HEK293T (cell line): Measurements from ENCODE around the gene SCAI.

ENCODE experiments used
- CTCF ChIA-PET: fragments of 350-600 bp; formaldehyde crosslinking; extraction: SDS; loops from one replicate; lab custom pipeline; 2021; ENCODE audit warnings: antibody characterized with exemption, inconsistent platforms; lab: Yijun Ruan, JAX
- POLR2A ChIA-PET: fragments of 350-600 bp; formaldehyde crosslinking; extraction: SDS; loops from one replicate; lab custom pipeline; 2020; ENCODE audit warnings: antibody characterized with exemption, inconsistent platforms; lab: Yijun Ruan, JAX
- DNase-seq: peaks from one replicate; pipeline ENCODE4 v3.0.0; 2012; ENCODE audit warnings: mixed read lengths; ENCODE audit errors: extremely low spot score
- ARNT ChIP-seq: fragments of 450-650 bp; IDR thresholded peaks from 2 replicates; pipeline ENCODE4 v1.6.1; 2017; ENCODE audit warnings: mild to moderate bottlenecking
- BHLHE40 ChIP-seq: fragments of 450-650 bp; IDR thresholded peaks from 2 replicates; pipeline ENCODE4 v1.6.1; 2016; ENCODE audit warnings: mild to moderate bottlenecking, moderate library complexity, borderline replicate concordance
- CTBP1 ChIP-seq: fragments of 450-650 bp; IDR thresholded peaks from 2 replicates; pipeline ENCODE4 v1.6.1; 2016; ENCODE audit warnings: borderline replicate concordance
- ELF4 ChIP-seq: fragments of 450-650 bp; IDR thresholded peaks from 2 replicates; pipeline ENCODE4 v1.6.1; 2017; ENCODE audit warnings: antibody characterized with exemption
- FOXA1 ChIP-seq: fragments of 450-650 bp; IDR thresholded peaks from 2 replicates; pipeline ENCODE4 v1.6.1; 2016; ENCODE audit warnings: mild to moderate bottlenecking
- FOXK2 ChIP-seq: fragments of 450-650 bp; IDR thresholded peaks from 2 replicates; pipeline ENCODE4 v1.6.1; 2016; ENCODE audit warnings: mild to moderate bottlenecking
- FOXM1 ChIP-seq: fragments of 450-650 bp; IDR thresholded peaks from 2 replicates; pipeline ENCODE4 v1.6.1; 2017; ENCODE audit warnings: mild to moderate bottlenecking, borderline replicate concordance
- HDGF ChIP-seq: fragments of 450-650 bp; IDR thresholded peaks from 2 replicates; pipeline ENCODE4 v1.6.1; 2017; ENCODE audit warnings: antibody characterized with exemption, borderline replicate concordance
- L3MBTL2 ChIP-seq: fragments of 450-650 bp; conservative IDR thresholded peaks from 2 replicates; pipeline ENCODE4 v1.6.1; 2016; ENCODE audit warnings: mild to moderate bottlenecking
- LEF1 ChIP-seq: fragments of 450-650 bp; IDR thresholded peaks from 2 replicates; pipeline ENCODE4 v1.6.1; 2017; ENCODE audit warnings: mild to moderate bottlenecking, borderline replicate concordance
- NFRKB ChIP-seq: fragments of 450-650 bp; IDR thresholded peaks from 2 replicates; pipeline ENCODE4 v1.6.1; 2016; ENCODE audit warnings: mild to moderate bottlenecking, moderate library complexity
- PKNOX1 ChIP-seq: fragments of 450-650 bp; IDR thresholded peaks from 2 replicates; pipeline ENCODE4 v1.6.1; 2016
- SP1 ChIP-seq: fragments of 450-650 bp; IDR thresholded peaks from 2 replicates; pipeline ENCODE4 v1.6.1; 2017
- SUZ12 ChIP-seq: fragments of 450-650 bp; IDR thresholded peaks from 2 replicates; pipeline ENCODE4 v1.6.1; 2016; ENCODE audit warnings: mild to moderate bottlenecking
- TARDBP ChIP-seq: fragments of 450-650 bp; IDR thresholded peaks from 2 replicates; pipeline ENCODE4 v1.6.1; 2016
- ZNF384 ChIP-seq: fragments of 450-650 bp; IDR thresholded peaks from 2 replicates; pipeline ENCODE4 v1.6.1; 2016

Gene SCAI

GRCh38 chr9:125153712-125154367 lies 10.5 kb upstream of the SCAI start:
- CTCF ChIA-PET = no interaction called here

GRCh38 chr9:125151730-125152129 lies 8.4 kb upstream of the SCAI start:
- TF ChIP-seq LEF1 (no peak), L3MBTL2 (no peak), TARDBP (no peak), SUZ12 (no peak)
- POLR2A ChIA-PET = no interaction called here
- no peak for DNase-seq
- CTCF ChIA-PET = no interaction called here

More at GRCh38 chr9:125153712-125154367, 10.5 kb upstream of the SCAI start:
- POLR2A ChIA-PET = no interaction called here
- DNase-seq = no peak
- TF ChIP-seq ZNF384 (no peak), ELF4 (no peak), FOXA1 (no peak), FOXK2 (no peak), FOXM1 (no peak), LEF1 (no peak), CTBP1 (no peak), PKNOX1 (no peak), NFRKB (no peak), SUZ12 (no peak), SP1 (no peak)

GRCh38 chr9:125150349-125151245 lies 7.3 kb upstream of the SCAI start:
- ChIA-PET CTCF (no interaction called here), POLR2A (no interaction called here)
- TF ChIP-seq FOXM1 = no peak
- TF ChIP-seq L3MBTL2 = no peak
- TF ChIP-seq NFRKB = no peak
- TF ChIP-seq BHLHE40 = no peak
- TF ChIP-seq ARNT = no peak
- TF ChIP-seq CTBP1 = no peak
- TF ChIP-seq PKNOX1 = no peak
- no peak for TF ChIP-seq TARDBP
- no peak for TF ChIP-seq FOXK2
- no peak for TF ChIP-seq LEF1
- no peak for TF ChIP-seq HDGF
- TF ChIP-seq SUZ12 = no peak
- TF ChIP-seq ELF4 = no peak
- TF ChIP-seq FOXA1 = no peak
- DNase-seq = no peak

GRCh38 chr9:125147401-125147951 lies 4.1 kb upstream of the SCAI start:
- CTCF ChIA-PET = interaction anchor here (0.6 kb wide), 1 partner anchor 57 kb away, joined by 3 read pairs; no protein-coding TSS in a partner anchor
- no peak for DNase-seq
- POLR2A ChIA-PET = interaction anchor here (0.9 to 1.3 kb wide), 2 partner anchors 94 to 481 kb away, joined by 3 to 4 read pairs; partner anchors contain the start of gene HSPA5
- no peak for TF ChIP-seq ARNT

DNA sequence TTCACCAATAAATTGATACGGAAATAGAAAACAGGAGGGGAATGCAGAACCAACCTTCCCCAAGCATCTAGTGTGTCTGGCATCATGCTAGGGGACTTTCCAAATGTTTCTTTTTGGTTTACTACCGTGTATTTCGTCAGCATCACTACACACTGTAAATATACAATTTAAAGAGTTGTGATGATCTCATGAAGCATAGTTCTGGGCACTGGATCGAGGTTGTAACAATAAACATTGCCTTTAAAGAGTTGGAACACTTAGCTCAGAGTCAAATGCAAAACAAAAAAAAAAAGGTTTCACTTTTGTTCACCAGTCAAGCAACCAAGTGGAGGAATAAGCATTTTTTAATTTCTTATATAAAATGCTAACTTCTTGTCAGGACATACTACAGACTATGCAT lies 2.9 kb upstream of the SCAI start:
- ChIA-PET POLR2A (interaction anchor here (1.3 kb wide), 1 partner anchor 480 kb away, joined by 3 read pairs; no protein-coding TSS in a partner anchor), CTCF (interaction anchor here (0.6 kb wide), 1 partner anchor 41 kb away, joined by 4 read pairs; no protein-coding TSS in a partner anchor)
- TF ChIP-seq SP1 (no peak), SUZ12 (no peak), ZNF384 (no peak), FOXK2 (no peak), PKNOX1 (no peak), FOXA1 (no peak), TARDBP (no peak), NFRKB (no peak), ELF4 (no peak), BHLHE40 (no peak), FOXM1 (no peak), ARNT (no peak), LEF1 (no peak), HDGF (no peak), CTBP1 (no peak), L3MBTL2 (no peak)
- no peak for DNase-seq

DNA sequence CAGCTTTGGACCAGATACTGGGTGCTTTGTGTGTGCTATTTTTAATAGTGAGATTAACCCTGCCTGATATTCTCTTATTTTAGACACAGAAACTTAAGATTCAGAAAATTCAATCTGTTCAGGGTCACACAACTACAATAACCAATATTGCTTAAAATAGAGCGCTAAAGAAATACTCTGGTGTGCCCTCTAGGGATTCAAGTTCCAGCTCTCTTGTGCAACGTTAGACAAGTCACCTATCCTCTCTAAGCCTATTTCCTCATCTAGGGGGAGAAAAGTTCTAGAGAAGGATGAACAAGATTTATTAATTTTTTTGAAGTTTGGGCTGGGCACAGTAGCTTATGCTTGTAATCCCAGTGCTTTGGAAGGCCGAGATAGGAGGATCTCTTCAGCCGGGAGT lies 2.1 kb upstream of the SCAI start:
- DNase-seq = no peak
- POLR2A ChIA-PET = no interaction called here
- TF ChIP-seq NFRKB (no peak), ARNT (no peak), FOXA1 (no peak), TARDBP (no peak), FOXM1 (no peak), LEF1 (no peak), SP1 (no peak), CTBP1 (no peak), FOXK2 (no peak), BHLHE40 (no peak), L3MBTL2 (no peak), PKNOX1 (no peak), SUZ12 (no peak), ELF4 (no peak)
- CTCF ChIA-PET = interaction anchor here (0.6 kb wide), 1 partner anchor 42 kb away, joined by 4 read pairs; no protein-coding TSS in a partner anchor
